ENCODE data around the gene DNM3. TPM values are rescaled to one million over a fixed set of nuclear protein-coding genes. Genes with fewer than 3 reads are reported as not detected.

The DNM3 gene
- total and polyA plus RNA-seq, 4 donors = 38.5 to 93.9 (median 48.5) TPM

- no peaks in the 10 kb centered on the region for H3K9me3 ChIP-seq (ENCODE audit: control insufficient read depth, insufficient read depth, low read length)
- peak overlapping the region; percentile 85 for H3K27ac ChIP-seq (ENCODE audit: low read depth, low read length)
- DNase-seq (ENCODE audit: low read depth in 4 of 6, low spot score in 6 of 6) = peak in 4 of 6 donors; percentile 31 to 80 (median 52)
- peaks cover 3% of the 10 kb centered on the region for H3K36me3 ChIP-seq (ENCODE audit: control insufficient read depth, insufficient read depth, low read length)
- peaks cover 7% of the 10 kb centered on the region for H3K4me1 ChIP-seq (ENCODE audit: control insufficient read depth, insufficient read depth, low read length)
- WGBS (ENCODE audit: insufficient coverage) = 17% methylated on average over 4 of the region's 9 CpGs
- no peaks in the 10 kb centered on the region for H3K27me3 ChIP-seq (ENCODE audit: control insufficient read depth, insufficient read depth, low read length)
- peak overlapping the region; percentile 20 for H3K4me3 ChIP-seq (ENCODE audit: low read depth, low read length)
Observed at GRCh38 chr1:172398970-172399755, 557.9 kb downstream of the DNM3 start.

GRCh38 chr1:172399756-172400721 is 558.7 kb downstream of the DNM3 start:
- no peak for DNase-seq (ENCODE audit: low read depth in 4 of 6, low spot score in 6 of 6)
- peaks cover 2% of the 10 kb centered on the region for H3K36me3 ChIP-seq (ENCODE audit: control insufficient read depth, insufficient read depth, low read length)
- H3K27ac ChIP-seq (ENCODE audit: low read depth, low read length) = peak overlapping the region; percentile 85
- H3K4me3 ChIP-seq (ENCODE audit: low read depth, low read length) = no peak overlapping the region
- peaks cover 4% of the 10 kb centered on the region for H3K4me1 ChIP-seq (ENCODE audit: control insufficient read depth, insufficient read depth, low read length)
- H3K9me3 ChIP-seq (ENCODE audit: control insufficient read depth, insufficient read depth, low read length) = no peaks in the 10 kb centered on the region
- no peaks in the 10 kb centered on the region for H3K27me3 ChIP-seq (ENCODE audit: control insufficient read depth, insufficient read depth, low read length)
- 69% methylated on average over 2 of the region's 6 CpGs for WGBS (ENCODE audit: insufficient coverage)

GRCh38 chr1:172400722-172401105 is 559.4 kb downstream of the DNM3 start:
- Histone ChIP-seq H3K27ac (ENCODE audit: low read depth, low read length) (peak overlapping the region; percentile 85), H3K9me3 (ENCODE audit: control insufficient read depth, insufficient read depth, low read length) (no peaks in the 10 kb centered on the region), H3K4me3 (ENCODE audit: low read depth, low read length) (no peak overlapping the region), H3K27me3 (ENCODE audit: control insufficient read depth, insufficient read depth, low read length) (no peaks in the 10 kb centered on the region), H3K36me3 (ENCODE audit: control insufficient read depth, insufficient read depth, low read length) (no peaks in the 10 kb centered on the region), H3K4me1 (ENCODE audit: control insufficient read depth, insufficient read depth, low read length) (peaks cover 4% of the 10 kb centered on the region)
- WGBS (ENCODE audit: insufficient coverage) = 50% methylated on average over 1 of the region's 1 CpG
- no peak for DNase-seq (ENCODE audit: low read depth in 4 of 6, low spot score in 6 of 6)

GRCh38 chr1:172401477-172401876 is 560.2 kb downstream of the DNM3 start:
- Histone ChIP-seq H3K4me3 (ENCODE audit: low read depth, low read length) (no peak overlapping the region), H3K27ac (ENCODE audit: low read depth, low read length) (no peak overlapping the region), H3K4me1 (ENCODE audit: control insufficient read depth, insufficient read depth, low read length) (peaks cover 4% of the 10 kb centered on the region), H3K36me3 (ENCODE audit: control insufficient read depth, insufficient read depth, low read length) (no peaks in the 10 kb centered on the region), H3K27me3 (ENCODE audit: control insufficient read depth, insufficient read depth, low read length) (no peaks in the 10 kb centered on the region), H3K9me3 (ENCODE audit: control insufficient read depth, insufficient read depth, low read length) (no peaks in the 10 kb centered on the region)
- DNase-seq (ENCODE audit: low read depth in 4 of 6, low spot score in 6 of 6) = no peak

GRCh38 chr1:172401892-172402291 is 560.6 kb downstream of the DNM3 start:
- WGBS (ENCODE audit: insufficient coverage) = 83% methylated on average over 3 of the region's 5 CpGs
- H3K27me3 ChIP-seq (ENCODE audit: control insufficient read depth, insufficient read depth, low read length) = no peaks in the 10 kb centered on the region
- no peaks in the 10 kb centered on the region for H3K36me3 ChIP-seq (ENCODE audit: control insufficient read depth, insufficient read depth, low read length)
- DNase-seq (ENCODE audit: low read depth in 4 of 6, low spot score in 6 of 6) = no peak
- H3K9me3 ChIP-seq (ENCODE audit: control insufficient read depth, insufficient read depth, low read length) = no peaks in the 10 kb centered on the region
- peaks cover 4% of the 10 kb centered on the region for H3K4me1 ChIP-seq (ENCODE audit: control insufficient read depth, insufficient read depth, low read length)
- no peak overlapping the region for H3K27ac ChIP-seq (ENCODE audit: low read depth, low read length)
- H3K4me3 ChIP-seq (ENCODE audit: low read depth, low read length) = no peak overlapping the region

- Histone ChIP-seq H3K9me3 (ENCODE audit: control insufficient read depth, insufficient read depth, low read length) (no peaks in the 10 kb centered on the region), H3K4me1 (ENCODE audit: control insufficient read depth, insufficient read depth, low read length) (peaks cover 4% of the 10 kb centered on the region), H3K36me3 (ENCODE audit: control insufficient read depth, insufficient read depth, low read length) (no peaks in the 10 kb centered on the region), H3K4me3 (ENCODE audit: low read depth, low read length) (no peak overlapping the region), H3K27me3 (ENCODE audit: control insufficient read depth, insufficient read depth, low read length) (no peaks in the 10 kb centered on the region), H3K27ac (ENCODE audit: low read depth, low read length) (no peak overlapping the region)
- DNase-seq (ENCODE audit: low read depth in 4 of 6, low spot score in 6 of 6) = no peak
- WGBS (ENCODE audit: insufficient coverage) = 78% methylated on average over 1 of the region's 1 CpG
Observed at GRCh38 chr1:172402878-172403569, 561.7 kb downstream of the DNM3 start.

GRCh38 chr1:172404121-172404520 is 562.8 kb downstream of the DNM3 start:
- peaks cover 4% of the 10 kb centered on the region for H3K4me1 ChIP-seq (ENCODE audit: control insufficient read depth, insufficient read depth, low read length)
- H3K9me3 ChIP-seq (ENCODE audit: control insufficient read depth, insufficient read depth, low read length) = no peaks in the 10 kb centered on the region
- H3K27me3 ChIP-seq (ENCODE audit: control insufficient read depth, insufficient read depth, low read length) = no peaks in the 10 kb centered on the region
- no peak overlapping the region for H3K27ac ChIP-seq (ENCODE audit: low read depth, low read length)
- DNase-seq (ENCODE audit: low read depth in 4 of 6, low spot score in 6 of 6) = no peak
- H3K36me3 ChIP-seq (ENCODE audit: control insufficient read depth, insufficient read depth, low read length) = no peaks in the 10 kb centered on the region
- H3K4me3 ChIP-seq (ENCODE audit: low read depth, low read length) = no peak overlapping the region

- Histone ChIP-seq H3K27ac (ENCODE audit: low read depth, low read length) (no peak overlapping the region), H3K4me3 (ENCODE audit: low read depth, low read length) (no peak overlapping the region), H3K4me1 (ENCODE audit: control insufficient read depth, insufficient read depth, low read length) (no peaks in the 10 kb centered on the region), H3K9me3 (ENCODE audit: control insufficient read depth, insufficient read depth, low read length) (no peaks in the 10 kb centered on the region), H3K36me3 (ENCODE audit: control insufficient read depth, insufficient read depth, low read length) (no peaks in the 10 kb centered on the region), H3K27me3 (ENCODE audit: control insufficient read depth, insufficient read depth, low read length) (no peaks in the 10 kb centered on the region)
- DNase-seq (ENCODE audit: low read depth in 4 of 6, low spot score in 6 of 6) = no peak
Observed at GRCh38 chr1:172405912-172406311, 564.6 kb downstream of the DNM3 start.

GRCh38 chr1:172406968-172407367 is 565.7 kb downstream of the DNM3 start:
- H3K36me3 ChIP-seq (ENCODE audit: control insufficient read depth, insufficient read depth, low read length) = no peaks in the 10 kb centered on the region
- H3K27me3 ChIP-seq (ENCODE audit: control insufficient read depth, insufficient read depth, low read length) = no peaks in the 10 kb centered on the region
- H3K4me1 ChIP-seq (ENCODE audit: control insufficient read depth, insufficient read depth, low read length) = no peaks in the 10 kb centered on the region
- WGBS (ENCODE audit: insufficient coverage) = no CpG with 5 or more reads among the region's 1 CpG
- H3K27ac ChIP-seq (ENCODE audit: low read depth, low read length) = no peak overlapping the region
- H3K9me3 ChIP-seq (ENCODE audit: control insufficient read depth, insufficient read depth, low read length) = no peaks in the 10 kb centered on the region
- no peak overlapping the region for H3K4me3 ChIP-seq (ENCODE audit: low read depth, low read length)
- DNase-seq (ENCODE audit: low read depth in 4 of 6, low spot score in 6 of 6) = no peak
